ENCODE results near the gene RNF128. TPM values are rescaled to one million over a fixed set of nuclear protein-coding genes. Genes with fewer than 3 reads are reported as not detected.

The RNF128 gene
- total RNA-seq, 1 donor from 2014 or later, result not detected

DNA sequence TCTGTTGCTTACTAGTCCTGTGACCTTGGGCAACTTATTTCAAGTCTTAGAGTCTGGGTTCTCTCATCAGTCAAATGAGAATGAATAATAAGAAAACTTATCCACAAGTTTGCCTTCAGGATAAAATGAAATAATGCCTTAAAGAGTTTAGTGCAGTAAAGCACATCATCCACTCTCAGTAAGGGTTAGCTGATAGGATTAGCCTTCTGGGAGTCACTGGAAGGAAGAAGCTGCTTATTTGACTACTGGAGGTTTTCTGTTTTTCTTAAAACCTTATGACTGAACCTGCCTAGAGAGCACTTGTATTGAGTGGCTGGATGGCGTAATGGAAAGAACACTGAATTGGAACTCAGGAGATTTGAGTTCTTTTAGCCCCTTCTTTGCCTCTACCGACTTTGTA lies 1.8 kb downstream of the RNF128 start:
- no peak for TF ChIP-seq CTCF (IDR thresholded peaks at IDR 0.05; ENCODE audit: partially characterized antibody, unreplicated experiment)
- Mint-ChIP-seq H3K36me3 (ENCODE audit: unreplicated experiment) (no peaks in the 10 kb centered on the region), H3K27me3 (ENCODE audit: unreplicated experiment) (peaks cover 2% of the 10 kb centered on the region), H3K4me3 (ENCODE audit: unreplicated experiment) (no peak overlapping the region), H3K4me1 (ENCODE audit: low read depth, unreplicated experiment) (no peaks in the 10 kb centered on the region), H3K9me3 (ENCODE audit: unreplicated experiment) (peaks cover 1% of the 10 kb centered on the region), H3K27ac (ENCODE audit: unreplicated experiment) (no peak overlapping the region)
- DNase-seq, result no peak

- Mint-ChIP-seq H3K27me3 (ENCODE audit: unreplicated experiment) (no peaks in the 10 kb centered on the region), H3K27ac (ENCODE audit: unreplicated experiment) (no peak overlapping the region), H3K36me3 (ENCODE audit: unreplicated experiment) (no peaks in the 10 kb centered on the region), H3K4me3 (ENCODE audit: unreplicated experiment) (no peak overlapping the region), H3K4me1 (ENCODE audit: low read depth, unreplicated experiment) (no peaks in the 10 kb centered on the region), H3K9me3 (ENCODE audit: unreplicated experiment) (no peaks in the 10 kb centered on the region)
- no peak for DNase-seq
- no peak for TF ChIP-seq CTCF (IDR thresholded peaks at IDR 0.05; ENCODE audit: partially characterized antibody, unreplicated experiment)
These were observed 3.9 kb downstream of the RNF128 start for GRCh38 chrX:106730401-106730800.

GRCh38 chrX:106731590-106731989 lies 5.1 kb downstream of the RNF128 start:
- H3K27me3 Mint-ChIP-seq (ENCODE audit: unreplicated experiment), result no peaks in the 10 kb centered on the region
- H3K27ac Mint-ChIP-seq (ENCODE audit: unreplicated experiment), result no peak overlapping the region
- H3K4me3 Mint-ChIP-seq (ENCODE audit: unreplicated experiment), result no peak overlapping the region
- H3K9me3 Mint-ChIP-seq (ENCODE audit: unreplicated experiment), result no peaks in the 10 kb centered on the region
- DNase-seq, result no peak
- H3K4me1 Mint-ChIP-seq (ENCODE audit: low read depth, unreplicated experiment), result no peaks in the 10 kb centered on the region
- no peak for TF ChIP-seq CTCF (IDR thresholded peaks at IDR 0.05; ENCODE audit: partially characterized antibody, unreplicated experiment)
- H3K36me3 Mint-ChIP-seq (ENCODE audit: unreplicated experiment), result no peaks in the 10 kb centered on the region

- no peak overlapping the region for H3K27ac Mint-ChIP-seq (ENCODE audit: unreplicated experiment)
- H3K9me3 Mint-ChIP-seq (ENCODE audit: unreplicated experiment), result no peaks in the 10 kb centered on the region
- DNase-seq, result no peak
- no peaks in the 10 kb centered on the region for H3K27me3 Mint-ChIP-seq (ENCODE audit: unreplicated experiment)
- H3K4me3 Mint-ChIP-seq (ENCODE audit: unreplicated experiment), result no peak overlapping the region
- no peaks in the 10 kb centered on the region for H3K36me3 Mint-ChIP-seq (ENCODE audit: unreplicated experiment)
- no peaks in the 10 kb centered on the region for H3K4me1 Mint-ChIP-seq (ENCODE audit: low read depth, unreplicated experiment)
- no peak for TF ChIP-seq CTCF (IDR thresholded peaks at IDR 0.05; ENCODE audit: partially characterized antibody, unreplicated experiment)
These were observed 8.3 kb downstream of the RNF128 start for GRCh38 chrX:106734827-106735226.

GRCh38 chrX:106740193-106740780 lies 13.8 kb downstream of the RNF128 start:
- H3K36me3 Mint-ChIP-seq (ENCODE audit: unreplicated experiment), result no peaks in the 10 kb centered on the region
- no peaks in the 10 kb centered on the region for H3K27me3 Mint-ChIP-seq (ENCODE audit: unreplicated experiment)
- no peaks in the 10 kb centered on the region for H3K9me3 Mint-ChIP-seq (ENCODE audit: unreplicated experiment)
- H3K27ac Mint-ChIP-seq (ENCODE audit: unreplicated experiment), result no peak overlapping the region
- TF ChIP-seq CTCF (IDR thresholded peaks at IDR 0.05; ENCODE audit: partially characterized antibody, unreplicated experiment), result no peak
- DNase-seq, result no peak
- no peaks in the 10 kb centered on the region for H3K4me1 Mint-ChIP-seq (ENCODE audit: low read depth, unreplicated experiment)
- no peak overlapping the region for H3K4me3 Mint-ChIP-seq (ENCODE audit: unreplicated experiment)
